GM18517 (cell line): ENCODE data around the gene NRCAM.
"Not testable (repeated sequence)": the region's sequence is repeated elsewhere in the genome, so short reads cannot be mapped to it uniquely, and the experiment has no call there.

Source experiments
- ATAC-seq: cut with Tn5 transposase; IDR thresholded peaks from one replicate; pipeline ENCODE4 v1.9.1; 2021; ENCODE audit warnings: mild to moderate bottlenecking, moderate library complexity; ENCODE audit not compliant: unreplicated experiment

Gene NRCAM

GRCh38 chr7:108289852-108290251 lies 166.4 kb downstream of the NRCAM start:
- no peak for ATAC-seq

- no peak for ATAC-seq
Measured at GRCh38 chr7:108287857-108288256, 168.4 kb downstream of the NRCAM start.

GRCh38 chr7:108286290-108286904 lies 169.8 kb downstream of the NRCAM start:
- no peak for ATAC-seq

DNA sequence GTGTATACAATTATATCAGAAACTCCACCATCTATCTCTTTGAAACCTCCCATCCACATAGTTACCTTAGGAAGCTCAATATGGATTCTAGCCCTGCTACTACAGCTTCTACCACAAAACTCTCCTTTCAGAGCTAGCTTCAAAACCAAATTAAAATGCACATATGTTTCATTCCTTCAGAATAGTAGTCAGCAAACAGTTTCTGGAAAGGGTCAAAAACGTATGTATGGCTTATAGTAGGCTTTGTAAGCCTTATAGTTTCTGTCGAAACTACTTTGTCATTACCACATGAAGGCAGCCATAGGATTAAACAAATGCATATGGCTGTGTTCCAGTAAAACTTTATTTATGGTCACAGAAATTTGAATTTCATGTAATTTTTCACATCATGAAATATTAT lies 170.5 kb downstream of the NRCAM start:
- ATAC-seq: no peak

- no peak for ATAC-seq
Measured at GRCh38 chr7:108285003-108285368, 171.2 kb downstream of the NRCAM start.

- ATAC-seq: no peak
Measured at GRCh38 chr7:108284349-108285002, 171.8 kb downstream of the NRCAM start.

GRCh38 chr7:108283252-108283651 lies 173.0 kb downstream of the NRCAM start:
- no peak for ATAC-seq

DNA sequence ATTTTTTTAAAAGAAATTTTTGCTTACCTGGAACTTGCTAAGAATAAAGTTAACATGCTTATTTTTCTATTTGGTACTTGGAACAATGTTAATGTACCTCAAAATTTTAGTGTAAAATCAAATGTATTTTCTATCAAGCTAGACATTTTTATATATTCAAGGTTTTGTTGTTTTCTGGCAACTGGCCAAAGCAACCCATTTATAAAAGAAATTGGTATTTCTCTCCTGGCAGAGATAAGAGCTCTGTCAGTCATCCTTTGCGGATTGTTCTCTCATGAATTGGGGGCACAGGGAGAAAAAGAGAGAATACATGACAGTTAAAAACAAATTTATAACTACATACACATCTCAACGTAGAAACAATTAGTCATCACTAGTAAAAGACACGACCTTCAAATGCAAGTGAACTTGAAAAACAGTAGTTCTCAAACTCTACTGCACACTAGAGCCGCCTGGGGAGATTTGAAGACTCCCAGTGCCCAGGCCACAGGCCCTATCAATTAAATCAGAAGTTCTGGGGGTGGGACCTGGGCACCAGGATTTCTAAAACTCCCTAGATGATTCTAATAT lies 173.7 kb downstream of the NRCAM start:
- no peak for ATAC-seq

- ATAC-seq: no peak
Measured at GRCh38 chr7:108280136-108280535, 176.1 kb downstream of the NRCAM start.

GRCh38 chr7:108278776-108279175 lies 177.5 kb downstream of the NRCAM start:
- ATAC-seq: no peak

- no peak for ATAC-seq
Measured at GRCh38 chr7:108278281-108278680, 178.0 kb downstream of the NRCAM start.

DNA sequence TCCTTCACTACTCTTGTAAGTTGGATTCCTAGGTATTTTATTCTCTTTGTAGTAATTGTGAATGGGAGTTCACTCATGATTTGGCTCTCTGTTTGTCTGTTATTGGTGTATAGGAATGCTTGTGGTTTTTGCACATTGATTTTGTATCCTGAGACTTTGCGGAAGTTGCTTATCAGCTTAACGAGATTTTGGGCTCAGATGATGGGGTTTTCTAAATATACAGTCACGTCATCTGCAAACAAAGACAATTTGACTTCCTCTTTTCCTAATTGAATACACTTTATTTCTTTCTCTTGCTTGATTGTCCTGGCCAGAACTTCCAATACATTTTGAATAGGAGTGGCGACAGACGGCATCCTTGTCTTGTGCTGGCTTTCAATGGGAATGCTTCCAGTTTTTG lies 181.8 kb downstream of the NRCAM start:
- not testable (repeated sequence) for ATAC-seq

DNA sequence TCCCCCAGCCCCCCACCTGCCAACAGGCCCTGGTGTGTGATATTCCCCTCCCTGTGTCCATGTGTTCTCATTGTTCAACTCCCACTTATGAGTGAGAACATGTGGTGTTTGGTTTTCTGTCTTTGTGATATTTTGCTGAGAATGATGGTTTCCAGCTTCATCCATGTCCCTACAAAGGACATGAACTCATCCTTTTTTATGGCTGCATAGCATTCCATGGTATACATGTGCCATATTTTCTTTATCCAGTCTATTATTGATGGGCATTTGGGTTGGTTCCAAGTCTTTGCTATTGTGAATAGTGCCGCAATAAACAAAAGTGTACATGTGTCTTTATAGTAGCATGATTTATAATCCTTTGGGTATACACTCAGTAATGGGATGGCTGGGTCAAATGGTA lies 183.3 kb downstream of the NRCAM start:
- ATAC-seq: not testable (repeated sequence)

GRCh38 chr7:108270385-108271015 lies 185.7 kb downstream of the NRCAM start:
- no peak for ATAC-seq

GRCh38 chr7:108268200-108268820 lies 187.9 kb downstream of the NRCAM start:
- no peak for ATAC-seq

DNA sequence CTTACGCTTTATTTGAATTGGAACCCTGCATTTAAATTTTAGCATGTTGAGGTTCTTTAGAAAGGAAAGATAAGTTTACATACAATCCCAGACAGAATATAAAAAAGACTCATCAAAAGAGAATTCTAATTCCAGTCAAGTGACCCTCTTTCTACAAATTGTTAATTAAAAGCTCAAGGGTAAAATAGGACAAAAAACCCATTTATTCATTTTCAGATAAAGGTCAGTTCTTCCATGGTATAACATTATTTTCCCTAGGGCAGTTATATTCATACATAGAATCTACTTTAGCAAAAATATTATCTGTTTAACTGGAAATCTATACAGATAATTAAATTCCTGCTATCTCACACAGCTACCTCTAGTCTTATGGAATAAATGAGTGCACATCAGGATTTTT lies 188.6 kb downstream of the NRCAM start:
- ATAC-seq: no peak

- ATAC-seq: no peak
Measured at GRCh38 chr7:108266491-108266890, 189.7 kb downstream of the NRCAM start.

- no peak for ATAC-seq
Measured at GRCh38 chr7:108266035-108266434, 190.2 kb downstream of the NRCAM start.

DNA sequence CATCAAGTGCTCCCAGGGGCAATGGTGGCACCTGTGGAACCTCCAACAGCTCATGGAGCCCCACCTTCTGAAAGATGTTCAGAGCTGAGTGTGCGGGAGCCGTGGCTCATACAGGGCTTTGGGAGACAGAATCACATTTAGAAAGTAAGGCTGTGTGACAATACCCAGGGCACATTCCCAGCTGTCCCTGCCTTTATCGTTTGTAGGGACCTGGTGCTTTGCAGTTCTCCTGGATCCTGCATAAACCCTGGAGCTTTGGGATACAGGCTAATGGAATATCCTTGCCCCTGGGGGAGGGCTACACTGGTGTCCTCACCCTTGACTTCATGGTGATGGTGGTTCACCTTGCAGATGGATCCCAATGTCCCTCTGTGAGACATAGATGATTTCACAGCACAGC lies 191.2 kb downstream of the NRCAM start:
- no peak for ATAC-seq

DNA sequence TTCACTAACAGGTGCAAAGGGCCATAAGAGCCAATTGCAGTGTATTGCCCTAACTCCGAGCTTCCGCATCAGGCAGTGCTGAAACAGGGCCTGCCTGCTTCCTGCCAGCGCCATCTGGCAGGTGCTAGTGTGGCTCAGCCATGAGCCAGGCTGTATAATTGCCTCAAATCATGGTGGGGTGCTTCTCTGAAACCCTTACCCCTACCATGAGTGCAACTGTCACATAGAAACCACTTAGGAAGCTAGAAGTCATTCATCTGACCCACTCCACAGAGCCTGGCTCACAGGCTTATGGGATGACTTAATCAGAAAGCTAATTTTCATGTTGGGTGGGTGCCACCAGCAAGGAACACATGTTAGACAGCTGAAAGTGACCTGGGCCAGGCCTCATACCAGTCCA lies 192.8 kb downstream of the NRCAM start:
- ATAC-seq: no peak

DNA sequence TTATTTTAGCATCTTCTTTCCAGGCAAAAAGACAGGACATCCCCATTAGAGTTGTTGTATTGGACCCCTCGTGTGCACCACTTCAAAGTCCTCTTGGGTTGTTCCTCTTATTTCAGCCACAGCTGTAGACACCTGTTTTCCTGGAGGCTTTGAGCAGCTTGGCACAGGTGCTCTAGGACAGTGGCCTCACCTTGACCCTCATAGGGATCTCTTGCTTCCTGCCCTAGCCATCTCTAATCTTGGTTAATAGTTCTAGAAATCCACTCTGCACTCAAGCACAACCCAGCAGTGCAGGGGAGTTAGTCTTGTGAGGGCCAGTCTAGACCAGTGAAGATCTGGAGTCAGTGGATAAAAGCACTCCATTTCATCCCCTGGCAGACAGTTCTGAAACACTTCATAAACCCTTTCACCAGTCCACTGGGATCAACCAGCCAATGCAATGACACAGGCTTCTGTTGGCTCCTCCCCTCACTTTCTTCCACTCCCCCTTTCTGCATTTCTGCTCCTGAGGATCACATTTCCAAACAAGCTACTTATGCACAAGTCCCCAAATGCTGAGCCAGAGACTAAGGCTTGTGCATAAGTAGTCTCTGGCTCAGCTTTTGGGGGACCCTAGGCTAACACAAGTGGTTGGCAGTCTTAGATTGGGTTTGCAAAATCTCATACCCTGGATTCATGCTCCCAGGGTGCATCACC lies 194.5 kb downstream of the NRCAM start:
- ATAC-seq: no peak
